Retinal pigment epithelial cell (primary cell): Measurements from ENCODE around the gene ANKRA2.
"Not testable (repeated sequence)": the region's sequence is repeated elsewhere in the genome, so short reads cannot be mapped to it uniquely, and the experiment has no call there.

ENCODE experiments used
- DNase-seq: peaks from one replicate; pipeline ENCODE4 v3.0.0-alpha.2; 2010; ENCODE audit warnings: low read depth
- H3K4me3 ChIP-seq: 2 replicates; pipeline ENCODE4 v1.5.1; 2011; ENCODE audit warnings: mild to moderate bottlenecking, low read length, control low read depth, moderate library complexity
- TF ChIP-seq, protein P1 (sequence below): conservative IDR thresholded peaks from 2 replicates; pipeline ENCODE4 v1.5.1; 2011; ENCODE audit warnings: low read depth, low read length, control low read depth, inconsistent platforms

ANKRA2 gene

DNA sequence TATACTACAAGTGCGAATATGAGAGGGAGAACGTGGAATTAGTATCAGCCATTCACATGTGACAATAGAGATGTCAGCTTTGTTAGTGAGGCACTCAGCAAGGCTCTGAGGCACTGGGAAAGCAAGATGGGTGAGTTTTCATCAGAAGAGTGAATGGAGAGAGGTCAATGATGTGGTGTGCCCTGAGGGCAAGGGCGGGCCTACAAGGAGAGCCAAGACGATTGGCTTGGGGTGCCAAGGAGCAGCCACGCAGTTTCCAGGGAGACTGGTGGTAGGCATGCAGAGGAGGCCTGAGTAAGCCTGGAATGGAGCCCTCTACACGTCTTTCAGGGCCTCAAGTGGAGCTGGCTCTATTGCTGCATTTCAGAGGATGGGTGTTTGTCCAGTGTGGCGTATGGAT, 42.5 kb downstream of the ANKRA2 start:
- no peak for DNase-seq
- TF ChIP-seq, protein P1, sequence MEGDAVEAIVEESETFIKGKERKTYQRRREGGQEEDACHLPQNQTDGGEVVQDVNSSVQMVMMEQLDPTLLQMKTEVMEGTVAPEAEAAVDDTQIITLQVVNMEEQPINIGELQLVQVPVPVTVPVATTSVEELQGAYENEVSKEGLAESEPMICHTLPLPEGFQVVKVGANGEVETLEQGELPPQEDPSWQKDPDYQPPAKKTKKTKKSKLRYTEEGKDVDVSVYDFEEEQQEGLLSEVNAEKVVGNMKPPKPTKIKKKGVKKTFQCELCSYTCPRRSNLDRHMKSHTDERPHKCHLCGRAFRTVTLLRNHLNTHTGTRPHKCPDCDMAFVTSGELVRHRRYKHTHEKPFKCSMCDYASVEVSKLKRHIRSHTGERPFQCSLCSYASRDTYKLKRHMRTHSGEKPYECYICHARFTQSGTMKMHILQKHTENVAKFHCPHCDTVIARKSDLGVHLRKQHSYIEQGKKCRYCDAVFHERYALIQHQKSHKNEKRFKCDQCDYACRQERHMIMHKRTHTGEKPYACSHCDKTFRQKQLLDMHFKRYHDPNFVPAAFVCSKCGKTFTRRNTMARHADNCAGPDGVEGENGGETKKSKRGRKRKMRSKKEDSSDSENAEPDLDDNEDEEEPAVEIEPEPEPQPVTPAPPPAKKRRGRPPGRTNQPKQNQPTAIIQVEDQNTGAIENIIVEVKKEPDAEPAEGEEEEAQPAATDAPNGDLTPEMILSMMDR: no peak
- no peak overlapping the region for H3K4me3 ChIP-seq

DNA sequence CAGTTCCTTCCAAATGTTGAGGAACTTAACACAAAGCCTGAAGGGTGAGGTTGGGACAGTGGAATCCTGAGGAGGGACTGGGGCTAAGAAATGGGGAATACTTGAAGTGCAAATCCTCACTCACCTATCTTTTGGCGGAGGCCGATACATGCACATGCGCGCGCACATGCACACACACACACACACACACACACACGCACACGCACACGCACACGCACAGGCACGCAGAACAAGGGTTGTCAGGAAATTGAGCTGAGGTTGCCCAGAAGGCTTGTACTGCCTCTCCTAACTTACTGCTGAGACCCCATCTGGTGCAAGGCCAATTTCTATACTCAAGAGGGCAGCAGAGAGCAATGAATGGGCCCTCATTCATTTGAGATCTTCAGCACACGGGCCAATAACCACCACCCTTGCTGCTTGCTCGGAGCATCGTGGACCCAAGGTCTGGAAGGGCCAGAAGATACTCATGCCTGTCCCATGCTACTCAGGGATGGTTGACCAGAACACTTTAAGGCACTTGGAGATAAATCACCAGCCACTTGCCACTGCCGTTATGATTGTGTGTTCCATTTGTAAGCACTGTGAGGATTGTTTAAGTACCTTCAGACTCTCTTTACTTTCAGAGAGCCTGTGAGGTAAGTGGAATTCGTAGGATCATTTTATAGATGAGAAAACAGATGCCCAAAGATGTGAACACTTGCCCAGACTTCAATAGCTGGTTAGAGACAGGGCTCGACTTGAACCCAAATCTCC, 45.7 kb downstream of the ANKRA2 start:
- TF ChIP-seq, protein P1: peak; percentile 89
- no peak overlapping the region for H3K4me3 ChIP-seq
- DNase-seq: no peak

DNA sequence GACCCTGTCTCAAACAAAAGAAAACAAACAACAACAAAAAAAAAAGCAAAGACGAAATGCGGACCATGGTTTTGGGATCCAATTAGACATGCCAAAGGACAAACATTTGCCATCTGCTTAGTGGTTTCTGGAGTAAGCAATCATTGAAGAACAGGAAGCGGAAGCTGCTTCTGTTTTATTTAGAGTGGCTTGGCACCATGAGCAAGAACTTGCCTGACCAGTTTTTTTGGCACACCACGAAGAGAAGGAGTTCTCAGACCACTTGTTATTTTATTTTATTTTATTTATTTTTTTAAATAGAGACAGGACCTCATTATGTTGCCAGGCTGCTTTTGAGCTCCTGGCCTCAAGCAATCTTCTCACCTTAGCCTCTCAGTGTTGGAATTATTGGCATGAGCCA, 50.2 kb downstream of the ANKRA2 start:
- no peak for DNase-seq
- TF ChIP-seq, protein P1: no peak
- no peak overlapping the region for H3K4me3 ChIP-seq

DNA sequence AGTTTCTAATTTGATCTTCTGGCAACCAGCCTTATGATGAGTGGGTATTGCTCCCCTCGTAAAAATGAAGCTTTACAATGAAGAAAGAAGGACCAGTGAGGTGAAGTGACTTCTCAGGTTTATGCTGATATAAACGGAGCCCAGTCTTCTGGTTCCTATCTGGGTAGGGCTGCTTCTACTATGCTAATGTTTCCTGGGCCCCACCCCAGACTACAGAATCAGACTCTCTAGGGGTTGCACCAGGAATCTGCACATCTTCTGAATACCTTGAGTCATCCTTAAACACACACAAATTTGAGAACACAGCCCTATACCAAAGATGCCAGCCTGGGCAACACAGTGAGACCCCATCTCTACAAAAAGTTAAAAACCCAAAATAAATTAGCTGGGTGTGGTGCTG, 51.0 kb downstream of the ANKRA2 start:
- TF ChIP-seq, protein P1: no peak
- no peak overlapping the region for H3K4me3 ChIP-seq
- no peak for DNase-seq

DNA sequence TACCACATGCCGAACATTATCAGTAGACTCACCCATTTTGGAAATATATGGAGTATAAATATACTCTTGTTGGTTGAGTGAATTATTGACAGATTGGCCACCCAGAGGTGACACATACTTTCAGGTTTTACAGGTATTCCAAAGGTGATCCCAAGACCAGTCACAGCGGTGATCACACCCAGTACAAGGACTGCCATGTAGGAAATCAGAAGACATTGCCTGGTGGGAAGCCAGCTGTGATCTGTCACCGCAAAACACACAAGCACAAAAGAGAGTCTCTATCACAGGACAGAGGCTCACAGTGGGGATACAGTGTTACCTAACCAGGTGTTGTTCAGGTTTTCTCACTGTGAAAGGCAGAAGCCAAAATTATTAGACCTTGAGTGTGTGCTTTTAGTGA, 51.4 kb downstream of the ANKRA2 start:
- TF ChIP-seq, protein P1: no peak
- no peak overlapping the region for H3K4me3 ChIP-seq
- DNase-seq: no peak

DNA sequence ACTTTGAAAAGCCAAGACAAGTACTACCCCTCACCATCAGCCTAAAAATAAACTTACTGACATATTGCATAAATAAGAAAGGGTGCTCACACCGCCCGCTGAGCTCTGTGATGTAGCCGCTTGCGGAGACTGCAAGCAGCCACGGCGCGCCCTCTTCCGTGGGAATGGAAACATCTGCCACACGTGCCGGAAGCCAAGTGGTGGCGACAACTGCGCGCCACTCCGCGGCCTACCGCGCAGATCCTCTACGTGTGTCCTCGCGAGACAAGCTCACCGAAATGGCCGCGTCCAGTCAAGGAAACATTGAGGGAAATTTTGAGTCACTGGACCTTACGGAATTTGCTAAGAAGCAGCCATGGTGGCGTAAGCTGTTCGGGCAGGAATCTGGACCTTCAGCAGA, 56.9 kb downstream of the ANKRA2 start:
- not testable (repeated sequence) for H3K4me3 ChIP-seq, DNase-seq

DNA sequence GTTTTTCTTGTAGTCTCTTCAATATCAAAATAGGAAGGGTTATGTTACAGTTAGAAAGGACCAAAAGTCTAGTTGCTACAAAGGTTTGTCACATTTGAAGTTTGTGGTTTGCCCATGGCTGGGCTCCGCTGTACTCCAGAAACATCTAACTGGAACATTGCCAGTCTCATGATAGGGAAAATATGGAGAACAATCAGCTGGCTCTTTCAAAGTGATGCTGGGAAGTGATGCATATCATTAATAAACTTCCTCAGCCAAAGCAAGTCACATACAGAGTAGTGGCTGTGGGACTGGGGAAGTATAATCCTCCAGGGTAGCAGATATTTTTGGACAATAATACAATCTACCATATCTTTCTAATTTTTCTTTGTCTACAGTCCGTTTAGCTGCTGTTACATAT, 58.4 kb downstream of the ANKRA2 start:
- H3K4me3 ChIP-seq: no peak overlapping the region
- TF ChIP-seq, protein P1: no peak
- DNase-seq: no peak
